ENCODE measurements around the gene CCDC97.

DNA sequence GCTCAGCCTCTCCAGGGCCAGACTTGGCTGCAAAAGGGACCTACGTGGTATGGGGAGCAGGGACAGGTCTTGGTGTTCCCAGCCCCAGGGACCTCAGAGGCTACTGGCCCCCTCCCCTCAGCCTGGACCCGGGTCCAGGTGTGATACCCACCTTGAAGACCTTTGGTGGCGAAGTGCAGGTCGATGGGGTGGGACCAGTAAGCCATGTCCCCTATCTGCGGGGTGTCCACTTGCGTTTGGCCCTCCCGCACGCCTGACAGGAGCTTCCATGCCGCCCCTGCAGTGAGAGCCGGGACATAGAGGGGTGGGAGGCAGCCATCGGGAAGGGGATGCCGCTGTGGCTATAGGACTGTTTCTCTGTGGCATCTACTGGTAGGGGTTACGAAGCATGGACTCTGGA is 47.8 kb downstream of the CCDC97 start:
- TF ChIP-seq, protein P1, sequence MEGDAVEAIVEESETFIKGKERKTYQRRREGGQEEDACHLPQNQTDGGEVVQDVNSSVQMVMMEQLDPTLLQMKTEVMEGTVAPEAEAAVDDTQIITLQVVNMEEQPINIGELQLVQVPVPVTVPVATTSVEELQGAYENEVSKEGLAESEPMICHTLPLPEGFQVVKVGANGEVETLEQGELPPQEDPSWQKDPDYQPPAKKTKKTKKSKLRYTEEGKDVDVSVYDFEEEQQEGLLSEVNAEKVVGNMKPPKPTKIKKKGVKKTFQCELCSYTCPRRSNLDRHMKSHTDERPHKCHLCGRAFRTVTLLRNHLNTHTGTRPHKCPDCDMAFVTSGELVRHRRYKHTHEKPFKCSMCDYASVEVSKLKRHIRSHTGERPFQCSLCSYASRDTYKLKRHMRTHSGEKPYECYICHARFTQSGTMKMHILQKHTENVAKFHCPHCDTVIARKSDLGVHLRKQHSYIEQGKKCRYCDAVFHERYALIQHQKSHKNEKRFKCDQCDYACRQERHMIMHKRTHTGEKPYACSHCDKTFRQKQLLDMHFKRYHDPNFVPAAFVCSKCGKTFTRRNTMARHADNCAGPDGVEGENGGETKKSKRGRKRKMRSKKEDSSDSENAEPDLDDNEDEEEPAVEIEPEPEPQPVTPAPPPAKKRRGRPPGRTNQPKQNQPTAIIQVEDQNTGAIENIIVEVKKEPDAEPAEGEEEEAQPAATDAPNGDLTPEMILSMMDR (IDR thresholded peaks at IDR 0.05; ENCODE audit: insufficient read depth, low read length, poor library complexity, severe bottlenecking): no peak
- TF ChIP-seq EZH2phosphoT487 (conservative IDR thresholded peaks at IDR 0.05; ENCODE audit: low read length): no peak
